GM18508 (cell line): Measurements from ENCODE around the gene SLC25A47.
"Not testable (repeated sequence)": the region's sequence is repeated elsewhere in the genome, so short reads cannot be mapped to it uniquely, and the experiment has no call there.

Source experiments
- ATAC-seq: cut with Tn5 transposase; IDR thresholded peaks from one replicate; pipeline ENCODE4 v1.9.1; 2021; ENCODE audit warnings: moderate number of reproducible peaks; ENCODE audit not compliant: insufficient read depth, unreplicated experiment

Gene SLC25A47

DNA sequence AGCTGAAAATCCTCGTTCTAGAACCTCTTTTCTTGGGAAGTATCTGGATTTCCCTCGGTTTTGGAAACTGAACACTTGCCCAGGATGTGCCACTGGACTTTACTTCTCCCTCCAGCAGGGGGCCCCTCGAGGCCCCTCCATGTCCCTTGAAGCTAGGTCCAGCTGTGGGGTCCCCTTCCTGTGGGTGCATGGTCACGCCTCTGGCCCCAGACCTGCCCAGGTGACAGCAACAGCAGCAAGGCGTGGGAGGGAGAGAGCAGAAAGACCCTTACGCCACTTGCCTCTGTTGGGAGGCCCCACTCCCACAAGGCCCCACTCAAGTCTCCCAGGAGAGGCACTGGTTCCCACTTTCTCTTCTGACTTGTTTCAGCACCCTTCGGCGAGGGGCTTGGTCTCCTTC lies 20.0 kb upstream of the SLC25A47 start:
- no peak for ATAC-seq

DNA sequence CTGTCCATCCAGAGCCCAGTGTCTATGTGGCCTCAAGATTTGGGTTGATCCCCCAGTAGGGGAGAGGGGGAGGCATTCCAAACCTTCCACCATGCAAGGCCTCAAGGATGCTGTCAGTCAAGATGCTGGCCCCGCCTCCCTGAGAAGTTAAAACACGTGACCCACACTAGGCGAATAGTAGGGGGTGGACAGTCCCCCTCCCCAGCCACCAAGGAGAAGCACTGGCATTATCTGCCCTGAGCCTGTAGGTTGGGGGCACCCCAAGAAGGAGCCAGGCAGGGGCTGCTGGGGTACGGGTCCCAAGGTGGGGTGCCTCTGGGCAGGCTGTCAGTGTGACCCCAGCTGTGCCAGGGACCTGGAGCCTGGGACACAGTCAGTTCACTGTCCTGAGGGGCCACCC lies 19.2 kb upstream of the SLC25A47 start:
- ATAC-seq, result no peak

DNA sequence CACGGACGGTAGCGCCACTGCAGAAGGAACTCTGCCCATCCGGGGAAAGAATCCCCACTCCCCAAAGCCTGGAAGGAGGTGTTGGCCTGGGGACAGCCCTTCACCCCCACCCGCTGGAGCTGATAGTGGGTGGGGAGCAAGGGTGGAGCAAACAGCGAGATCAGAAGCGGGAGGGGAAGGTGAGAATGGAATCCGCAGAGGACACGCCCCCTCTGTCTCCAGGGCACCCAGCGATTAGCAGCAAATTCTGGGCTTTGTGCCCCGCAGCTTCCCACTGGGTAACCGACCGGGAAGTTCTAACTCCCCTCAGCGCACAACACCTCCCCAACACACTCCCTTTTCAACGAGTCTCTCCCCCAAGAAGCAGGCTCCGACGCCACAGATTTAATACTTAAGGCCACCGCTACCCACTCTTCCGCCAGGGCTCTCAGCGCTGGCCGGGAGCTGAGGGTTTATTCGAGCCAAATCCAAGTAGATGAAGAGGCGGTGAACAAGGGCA lies 18.3 kb upstream of the SLC25A47 start:
- ATAC-seq, result no peak

DNA sequence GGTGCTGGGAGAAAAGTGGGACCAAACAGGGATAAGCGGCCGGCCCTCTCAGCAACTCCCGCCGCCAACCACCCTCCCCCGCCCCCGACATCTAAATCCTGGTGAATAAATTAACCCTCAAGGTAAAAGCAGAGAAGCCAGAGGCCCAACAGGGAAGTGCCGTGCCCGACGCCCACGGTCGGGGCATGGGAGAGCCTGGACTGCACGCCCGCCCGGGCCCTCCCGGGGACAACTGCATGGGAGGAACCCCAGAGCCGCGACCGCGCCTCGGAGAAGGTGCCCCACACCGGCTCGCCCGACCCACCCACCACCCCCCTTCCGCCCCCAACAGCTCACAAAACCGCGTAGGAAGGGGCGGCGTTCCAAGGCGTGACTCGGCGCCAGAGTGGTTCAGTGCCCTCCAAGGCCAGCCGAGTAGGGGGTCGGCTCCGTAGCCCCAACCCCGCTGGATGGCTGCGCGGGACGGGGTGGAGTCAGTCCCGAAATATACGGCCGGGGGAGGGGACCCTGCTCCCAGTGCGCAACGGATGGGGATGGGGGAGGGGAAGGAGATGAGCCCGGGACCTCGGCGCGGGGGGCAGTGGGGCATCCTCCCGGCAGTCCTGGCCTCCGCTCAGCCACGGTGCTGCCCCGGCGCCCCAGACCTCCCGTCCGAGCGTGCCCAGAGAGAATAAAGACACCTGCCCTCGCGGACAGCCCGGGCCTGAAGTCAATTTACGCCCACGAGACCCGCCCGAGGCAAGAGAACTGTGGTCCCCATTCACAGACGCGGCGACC lies 17.6 kb upstream of the SLC25A47 start:
- no peak for ATAC-seq

DNA sequence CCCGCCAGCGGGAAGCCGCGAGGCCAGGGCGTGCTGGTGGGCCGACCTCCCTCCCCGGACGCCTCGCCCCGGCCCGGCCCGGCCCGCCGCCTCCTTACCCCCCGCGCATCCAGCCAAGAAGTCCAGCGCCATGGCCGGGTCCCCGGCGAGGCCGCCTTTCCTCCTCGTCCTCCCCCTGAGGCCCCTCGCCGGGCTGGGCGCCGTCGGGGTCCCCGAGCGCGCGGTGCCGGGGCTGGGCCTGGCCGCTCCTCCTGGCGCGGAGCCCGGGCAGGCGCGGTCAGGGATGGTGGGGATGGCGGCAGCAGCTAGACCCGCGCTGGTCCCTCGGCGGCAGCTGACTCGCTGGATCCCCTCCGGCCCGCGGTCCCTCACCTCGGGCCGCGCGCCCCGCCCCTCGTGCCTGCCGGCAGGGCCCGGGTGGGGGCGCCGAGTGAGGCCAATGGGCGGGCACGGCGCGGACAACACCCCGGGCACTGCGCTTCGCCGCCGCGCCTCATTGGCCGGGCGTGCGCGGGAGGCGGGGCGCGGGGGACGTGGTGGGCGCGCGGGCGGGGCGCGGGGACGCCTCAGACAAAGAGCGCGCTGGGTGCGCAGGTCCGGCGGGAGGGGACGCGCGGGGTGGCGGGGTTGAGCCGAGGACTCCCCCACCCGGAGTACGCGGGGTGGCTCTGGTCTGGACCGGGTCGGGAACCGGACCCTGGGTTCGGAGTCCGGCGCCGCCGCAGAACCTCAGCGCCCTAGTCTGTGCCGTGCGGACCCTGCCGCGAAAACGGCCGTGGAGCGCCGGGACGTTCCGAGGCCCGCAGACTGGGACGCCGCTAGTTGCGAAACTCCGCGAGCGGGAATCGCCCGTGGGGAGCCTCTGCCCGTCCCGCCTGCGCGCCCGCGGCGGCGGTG lies 16.8 kb upstream of the SLC25A47 start, which contains the start of gene SLC25A29:
SLC25A29 (minus strand) TSS at position 344 of the 897 bp plus-strand sequence; CDS start at position 132, 212 bp downstream.
- ATAC-seq, result no peak

DNA sequence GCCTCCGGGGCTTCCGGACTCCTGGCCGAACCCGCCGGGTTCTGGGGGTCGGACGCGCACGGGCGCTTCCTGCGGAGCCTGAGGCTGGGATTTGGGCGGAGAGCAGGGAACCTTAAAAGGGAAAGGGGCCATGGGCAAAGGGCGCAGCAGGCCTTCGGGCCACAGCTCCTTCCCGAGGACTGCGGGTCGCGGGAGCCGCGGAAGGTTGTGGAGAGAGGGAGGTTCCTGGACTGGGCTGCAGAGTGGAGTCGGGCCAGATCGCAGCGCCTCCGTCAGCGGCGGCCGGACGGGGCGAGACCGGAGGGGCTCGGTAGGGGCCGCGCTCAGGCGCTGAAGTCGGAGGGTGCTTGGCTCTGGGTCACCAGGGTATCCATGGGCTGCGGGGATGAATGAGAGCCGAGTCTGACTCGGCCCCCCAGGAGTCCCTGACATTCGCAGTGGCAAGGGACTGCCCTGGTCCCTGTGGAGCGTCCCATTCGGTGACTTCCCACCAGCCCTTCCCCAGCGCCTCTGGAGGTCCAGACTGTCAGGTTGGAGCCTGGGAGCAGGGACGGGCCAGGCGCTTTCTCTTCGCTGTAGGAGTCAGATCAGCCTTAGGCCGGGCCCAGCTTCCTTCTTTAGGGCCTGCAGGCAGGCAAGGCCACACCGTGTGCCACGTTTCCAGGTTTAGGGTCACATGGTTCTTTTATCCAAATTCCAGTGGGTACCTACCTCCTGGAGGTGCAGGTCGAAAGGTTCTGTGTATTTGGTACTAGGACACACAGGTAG lies 16.0 kb upstream of the SLC25A47 start:
- no peak for ATAC-seq

DNA sequence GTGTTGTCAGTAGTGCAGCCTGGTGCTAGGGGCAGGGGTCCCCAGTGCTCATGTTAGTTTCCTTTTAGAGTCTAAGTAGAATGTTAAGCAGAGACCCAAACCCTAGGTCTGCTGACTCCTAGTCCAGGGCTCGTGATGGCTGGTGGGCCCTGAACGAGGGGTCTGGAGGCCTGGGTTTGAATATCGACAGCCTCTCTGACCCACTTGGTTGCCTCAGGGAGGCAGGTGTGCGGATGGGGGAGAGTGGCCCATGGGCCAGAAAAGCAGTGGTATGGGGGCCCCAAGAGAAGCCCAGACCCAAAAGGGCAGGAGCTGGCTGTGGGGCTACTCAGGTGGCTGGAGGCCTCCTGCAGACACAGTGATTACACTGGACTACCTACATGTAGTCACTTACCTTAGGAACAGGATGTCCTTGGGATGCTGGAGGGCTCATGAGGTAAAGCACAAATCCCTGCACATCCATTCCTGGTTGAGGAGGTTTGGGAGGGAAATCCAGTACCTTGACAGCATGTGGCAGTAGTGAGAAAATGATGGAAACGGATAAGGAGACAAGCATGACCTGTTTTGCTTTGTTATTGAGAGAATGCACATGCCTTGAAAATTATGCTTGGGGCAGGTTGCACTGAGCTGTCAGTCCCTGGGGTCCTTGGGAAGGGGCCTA lies 15.2 kb upstream of the SLC25A47 start:
- no peak for ATAC-seq

DNA sequence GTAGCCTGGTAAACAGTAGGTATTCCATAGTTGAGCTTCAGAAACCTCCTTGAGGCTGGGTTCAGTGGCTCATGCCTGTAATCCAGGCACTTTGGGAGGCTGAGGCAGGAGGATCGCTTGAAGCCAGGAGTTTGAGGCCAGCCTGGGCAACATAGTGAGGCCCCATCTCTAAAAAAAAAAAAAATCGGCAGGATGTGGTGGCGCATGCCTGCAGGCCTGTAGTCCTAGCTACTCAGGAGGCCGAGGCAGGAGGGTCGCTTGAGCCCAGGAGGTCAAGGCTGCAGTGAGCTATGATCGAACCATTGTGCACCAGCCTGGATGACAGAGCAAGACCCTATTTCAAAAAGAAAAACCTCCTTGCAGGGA lies 14.7 kb upstream of the SLC25A47 start:
- ATAC-seq, result not testable (repeated sequence)

DNA sequence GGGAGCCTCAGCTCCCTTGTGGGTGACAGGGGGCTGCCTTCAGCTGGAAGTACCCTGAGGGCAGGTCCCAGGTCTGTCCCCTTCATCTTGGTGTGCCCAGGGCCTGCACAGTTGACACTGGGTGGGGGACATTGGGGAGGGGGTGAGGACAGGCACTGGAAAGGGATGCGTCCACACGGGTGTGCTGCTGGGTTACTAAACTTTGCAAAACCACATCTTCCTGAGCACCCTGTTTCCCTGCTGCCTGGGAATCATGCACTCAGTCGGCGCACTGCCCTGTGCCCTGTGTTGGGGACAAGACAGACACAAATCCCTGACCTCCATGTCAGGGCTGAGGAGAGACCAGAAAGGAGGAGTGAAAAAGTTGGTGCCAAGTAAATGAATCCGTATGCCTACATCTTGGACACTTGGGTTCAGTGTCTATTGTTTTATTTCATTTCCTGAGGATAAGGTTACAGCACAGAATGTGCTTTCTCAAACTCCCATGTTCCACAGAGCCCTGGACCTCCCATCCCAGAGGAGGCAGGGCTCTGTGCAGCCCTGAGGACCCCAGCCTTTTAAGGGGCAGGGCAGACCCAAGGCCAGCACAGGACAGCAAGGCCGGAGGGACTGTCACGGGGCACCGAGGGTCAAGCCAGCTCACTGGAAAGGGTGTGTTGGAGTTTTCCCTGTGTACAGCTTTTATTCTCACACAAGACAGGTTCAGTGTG lies 14.0 kb upstream of the SLC25A47 start:
- ATAC-seq, result no peak

DNA sequence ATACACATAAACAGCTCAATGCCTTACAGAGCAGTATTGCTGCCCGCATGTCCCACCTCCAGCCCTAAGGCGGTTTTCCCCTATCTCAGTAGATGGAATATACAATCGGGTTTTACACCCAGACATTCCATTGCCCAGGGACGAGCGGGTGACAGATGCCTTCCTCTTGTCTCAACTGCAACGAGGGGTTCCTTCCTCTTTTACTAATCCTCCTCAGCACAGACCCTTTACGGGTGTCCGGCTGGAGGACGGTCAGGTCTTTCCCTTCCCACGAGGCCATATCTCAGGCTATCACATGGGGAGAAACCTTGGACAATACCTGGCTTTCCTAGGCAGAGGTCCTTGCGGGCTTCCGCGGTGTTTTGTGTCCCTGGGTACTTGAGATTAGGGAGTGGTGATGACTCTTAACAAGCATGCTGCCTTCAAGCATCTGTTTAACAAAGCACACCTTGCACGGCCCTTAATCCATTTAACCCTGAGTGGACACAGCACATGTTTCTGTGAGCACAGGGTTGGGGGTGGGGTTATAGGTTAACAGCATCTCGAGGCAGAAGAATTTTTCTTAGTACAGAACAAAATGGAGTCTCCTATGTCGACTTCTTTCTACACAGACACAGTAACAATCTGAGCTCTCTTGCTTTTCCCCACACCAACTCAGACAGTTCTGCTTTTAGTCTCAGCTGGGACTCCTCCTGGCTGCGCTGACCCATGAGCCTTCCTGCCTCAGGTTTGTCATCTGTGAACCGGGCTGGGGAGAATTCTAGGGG lies 10.8 kb upstream of the SLC25A47 start:
- ATAC-seq, result not testable (repeated sequence)

DNA sequence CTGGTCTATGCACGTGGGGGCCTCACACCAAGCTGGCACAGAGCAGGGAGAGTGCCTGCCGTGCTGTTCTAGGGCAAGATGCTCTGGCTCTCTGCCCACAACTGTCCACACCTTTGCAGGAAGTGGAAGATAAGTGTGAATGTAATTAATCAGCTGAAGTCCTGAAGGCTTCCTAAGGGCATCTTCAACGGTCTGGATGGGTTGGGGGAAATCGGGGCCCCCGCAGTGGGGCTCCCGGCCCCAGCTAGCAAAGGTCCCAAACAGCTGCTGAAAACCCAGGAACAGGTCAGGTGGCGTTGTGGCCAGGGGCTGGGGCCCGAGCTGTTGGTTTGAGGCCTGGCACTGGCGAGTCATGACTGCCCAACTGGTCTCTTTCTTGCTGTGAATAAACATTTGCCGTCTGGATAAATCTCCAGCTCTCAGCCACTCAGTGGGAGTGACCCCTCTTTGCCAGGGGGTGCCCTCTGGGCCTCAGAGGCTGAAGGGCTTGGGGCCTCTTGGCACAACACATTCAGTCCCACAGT lies 10.2 kb upstream of the SLC25A47 start:
- ATAC-seq, result no peak

DNA sequence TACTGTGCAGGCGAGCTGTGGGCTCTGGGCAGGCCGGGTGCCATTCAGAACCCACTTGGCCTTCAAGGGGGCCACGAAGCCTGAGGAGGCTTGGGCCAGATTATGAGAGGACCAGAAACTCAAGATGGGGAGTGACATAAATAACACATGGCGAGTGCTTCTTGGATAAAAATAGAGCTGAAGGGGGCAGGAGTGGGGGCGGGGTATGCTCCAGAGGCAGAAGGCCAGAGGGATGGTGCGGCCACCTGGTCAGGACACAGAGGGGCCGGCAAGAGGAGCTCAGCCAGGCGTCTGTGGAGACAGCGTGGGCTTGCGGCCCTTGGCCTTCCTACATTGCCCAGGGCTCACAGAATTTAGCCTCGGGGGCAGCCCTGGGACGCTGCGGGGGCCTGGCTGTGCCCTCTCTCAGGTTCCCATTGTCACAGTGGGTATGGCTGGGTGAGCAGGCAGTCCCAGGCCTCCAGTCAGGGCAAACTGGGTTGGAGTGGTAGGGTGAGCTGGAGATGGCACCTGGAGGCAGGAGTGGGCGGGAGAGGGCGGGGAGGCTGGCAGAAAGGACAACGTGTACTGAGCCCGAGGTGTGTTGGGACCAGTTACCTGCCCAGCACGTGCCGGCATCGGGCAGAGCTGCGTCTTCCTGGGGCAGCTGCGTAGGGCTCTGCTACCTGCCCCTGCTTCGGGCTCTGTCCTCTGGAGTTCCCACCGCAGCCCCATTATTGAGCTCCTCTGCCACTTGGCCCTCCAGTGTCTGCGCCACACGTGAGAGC lies 9.5 kb upstream of the SLC25A47 start:
- ATAC-seq, result no peak

DNA sequence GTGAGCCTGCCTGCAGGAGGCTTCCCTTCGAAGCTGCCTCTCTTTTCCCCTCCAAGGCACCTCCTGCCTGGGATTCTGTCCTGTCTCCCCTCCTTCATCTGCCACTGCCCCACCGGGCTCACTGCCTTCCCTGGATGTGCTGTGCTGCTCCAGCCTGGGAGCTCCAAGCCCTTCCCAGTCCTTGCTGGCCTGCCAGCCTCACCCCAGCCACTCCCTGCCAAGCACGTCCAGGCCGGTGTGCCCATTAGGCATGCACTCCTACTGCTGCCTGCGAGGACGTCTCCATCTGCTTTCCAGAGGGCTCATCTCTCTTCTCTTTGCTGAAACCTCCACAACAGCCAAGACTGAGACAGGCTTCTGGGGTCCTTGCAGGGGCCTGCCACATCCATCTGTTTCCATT lies 8.4 kb upstream of the SLC25A47 start:
- ATAC-seq, result no peak

DNA sequence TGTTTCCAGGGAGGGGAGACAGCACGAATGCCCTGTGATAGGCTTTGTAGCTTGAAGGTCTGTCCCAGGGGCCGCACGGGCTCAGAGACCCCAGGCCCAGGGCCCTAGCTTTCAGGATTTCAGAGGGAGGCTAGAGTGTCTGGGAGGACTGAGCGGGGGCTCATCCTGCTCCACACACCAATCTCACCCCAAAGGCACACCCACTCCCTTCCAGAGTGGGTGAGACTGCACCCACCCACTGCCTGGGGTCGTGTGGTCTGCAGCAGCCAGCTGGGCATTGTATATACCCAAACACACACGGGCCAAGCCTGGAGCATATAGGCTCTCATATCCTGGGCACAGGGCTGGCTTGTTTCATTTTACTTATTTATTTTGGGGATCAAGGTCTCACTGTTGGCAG lies 5.8 kb upstream of the SLC25A47 start:
- no peak for ATAC-seq

DNA sequence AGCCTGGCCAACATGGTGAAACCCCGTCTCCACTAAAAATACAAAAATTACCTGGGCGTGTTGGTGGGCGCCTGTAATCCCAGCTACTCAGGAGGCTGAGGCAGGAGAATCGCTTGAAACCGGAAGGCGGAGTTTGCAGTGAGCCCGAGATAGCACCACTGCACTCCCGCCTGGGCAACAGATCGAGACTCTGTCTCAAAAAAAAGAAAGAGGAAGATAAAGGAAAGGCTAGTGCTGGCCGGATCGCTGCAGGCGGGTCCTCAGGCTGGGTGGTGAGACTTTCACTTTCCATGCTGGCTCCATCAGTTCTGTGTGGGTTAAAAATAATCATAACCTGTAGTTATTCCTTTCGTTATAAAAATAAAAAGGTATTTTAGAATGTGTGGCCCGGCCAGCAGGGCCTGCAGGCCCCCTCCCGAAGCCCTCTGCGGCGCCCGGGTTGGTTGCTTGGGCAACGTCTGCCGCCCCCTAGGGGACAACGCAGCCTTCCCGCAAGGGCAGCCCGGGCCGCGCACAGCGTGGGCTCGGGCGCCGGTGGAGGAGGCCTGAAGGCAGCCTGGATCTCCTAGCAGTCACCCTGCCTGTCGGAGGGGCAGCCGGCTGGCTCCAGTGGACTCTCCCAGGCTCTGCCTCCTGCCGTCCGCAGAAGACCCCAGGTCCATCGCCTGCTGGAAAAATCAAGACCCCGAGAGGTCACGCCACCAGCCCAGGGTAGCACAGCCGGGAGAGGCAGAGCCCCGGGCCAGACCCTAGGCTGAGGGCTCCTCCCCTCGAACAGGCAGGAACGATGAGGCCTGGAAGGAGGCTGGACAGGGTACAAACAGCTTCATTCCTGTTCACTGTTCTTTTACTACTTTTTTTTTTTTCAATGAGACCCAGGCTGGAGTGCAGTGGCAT lies 5.0 kb upstream of the SLC25A47 start:
- ATAC-seq, result no peak

DNA sequence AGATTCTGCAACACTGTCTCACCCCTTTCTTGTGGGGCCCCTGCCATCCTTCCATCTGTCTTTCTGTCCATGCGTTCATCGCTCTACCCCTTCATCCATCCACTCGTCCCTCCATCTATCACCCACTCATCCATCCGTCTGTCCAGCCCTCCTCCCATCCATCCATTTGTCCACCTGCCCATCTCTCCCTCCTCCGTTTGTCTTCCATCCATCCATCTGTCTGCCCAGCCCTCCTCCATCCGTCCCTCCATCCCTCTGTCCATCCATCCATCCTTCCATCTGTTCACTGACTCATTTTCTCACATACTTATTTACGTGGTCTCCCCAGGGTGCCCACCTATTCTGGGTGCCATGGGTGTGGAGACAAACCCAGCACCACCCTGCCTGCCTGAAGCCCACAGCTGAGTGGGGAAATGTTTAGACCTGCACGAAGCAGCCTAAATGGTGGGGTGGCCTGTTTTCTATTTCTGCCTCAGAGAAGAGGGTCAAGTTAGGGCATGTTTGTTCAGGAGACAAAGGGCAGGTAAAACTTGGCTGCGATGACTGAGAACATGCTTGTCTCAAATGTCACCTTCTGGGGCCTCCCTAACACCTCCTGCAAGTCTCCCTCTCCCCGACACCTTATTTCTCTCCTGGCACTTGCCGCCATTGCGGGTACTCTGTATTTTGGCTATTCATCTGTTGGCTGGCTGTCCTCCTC lies 2.8 kb upstream of the SLC25A47 start:
- ATAC-seq, result no peak
